GM20431 (cell line): ENCODE results near the gene PPM1N.

Experiments used
- in situ Hi-C: fragments of 300-500 bp; cut with MseI, MboI; formaldehyde crosslinking; loops from one replicate; pipeline ENCODE4 v1.15.0; 2020; ENCODE audit warnings: low sequenced_read_pairs; ENCODE audit not compliant: unreplicated experiment

The PPM1N gene

DNA sequence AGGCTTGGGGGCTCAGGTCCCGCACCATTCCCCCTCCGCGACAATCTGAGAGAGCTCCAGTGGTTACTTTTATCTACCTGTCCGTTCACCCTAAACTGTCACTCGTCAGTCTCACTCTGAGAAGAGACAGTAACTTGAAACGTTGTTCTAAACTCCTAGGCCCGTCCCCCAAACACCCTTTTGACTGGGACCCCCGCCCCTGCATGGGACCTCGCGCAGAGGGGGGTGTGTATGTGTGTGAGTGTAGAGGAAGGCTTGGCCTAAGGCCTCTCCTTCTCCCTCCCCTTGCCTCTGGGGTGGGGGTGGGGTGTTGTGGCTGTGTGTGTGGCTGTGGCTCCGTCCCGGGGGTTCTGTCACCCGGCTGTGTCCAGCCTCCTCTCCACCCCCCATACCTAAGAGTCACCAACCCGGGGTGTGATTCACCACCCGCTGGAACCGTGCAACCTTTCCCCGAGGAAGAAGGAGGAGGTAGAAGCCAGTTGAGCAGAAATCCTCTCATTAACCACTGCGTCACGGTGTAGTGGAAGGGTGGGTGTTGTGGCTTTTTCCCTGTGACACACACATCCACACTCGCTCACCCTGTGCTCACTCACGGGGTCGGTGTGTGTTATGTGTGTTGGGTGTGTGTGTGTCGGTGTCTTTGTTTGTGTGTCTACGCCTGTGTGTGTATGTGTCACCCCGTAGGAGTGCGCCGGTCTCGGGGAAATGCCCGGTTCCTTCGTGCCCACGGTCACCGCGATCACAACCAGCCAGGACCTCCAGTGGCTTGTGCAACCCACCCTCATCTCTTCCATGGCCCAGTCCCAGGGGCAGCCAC lies 28.1 kb upstream of the PPM1N start:
- in situ Hi-C loops = no loop called here

DNA sequence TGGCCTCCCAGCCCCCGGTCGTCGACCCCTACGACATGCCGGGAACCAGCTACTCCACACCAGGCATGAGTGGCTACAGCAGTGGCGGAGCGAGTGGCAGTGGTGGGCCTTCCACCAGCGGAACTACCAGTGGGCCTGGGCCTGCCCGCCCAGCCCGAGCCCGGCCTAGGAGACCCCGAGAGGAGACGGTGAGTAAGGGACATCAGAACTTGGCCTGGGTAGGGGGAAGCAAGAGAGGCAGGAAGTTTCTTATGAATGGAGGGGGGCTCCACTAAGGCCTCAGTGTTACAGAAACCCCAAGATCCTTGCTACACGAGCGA lies 27.5 kb upstream of the PPM1N start:
- in situ Hi-C loops = no loop called here

DNA sequence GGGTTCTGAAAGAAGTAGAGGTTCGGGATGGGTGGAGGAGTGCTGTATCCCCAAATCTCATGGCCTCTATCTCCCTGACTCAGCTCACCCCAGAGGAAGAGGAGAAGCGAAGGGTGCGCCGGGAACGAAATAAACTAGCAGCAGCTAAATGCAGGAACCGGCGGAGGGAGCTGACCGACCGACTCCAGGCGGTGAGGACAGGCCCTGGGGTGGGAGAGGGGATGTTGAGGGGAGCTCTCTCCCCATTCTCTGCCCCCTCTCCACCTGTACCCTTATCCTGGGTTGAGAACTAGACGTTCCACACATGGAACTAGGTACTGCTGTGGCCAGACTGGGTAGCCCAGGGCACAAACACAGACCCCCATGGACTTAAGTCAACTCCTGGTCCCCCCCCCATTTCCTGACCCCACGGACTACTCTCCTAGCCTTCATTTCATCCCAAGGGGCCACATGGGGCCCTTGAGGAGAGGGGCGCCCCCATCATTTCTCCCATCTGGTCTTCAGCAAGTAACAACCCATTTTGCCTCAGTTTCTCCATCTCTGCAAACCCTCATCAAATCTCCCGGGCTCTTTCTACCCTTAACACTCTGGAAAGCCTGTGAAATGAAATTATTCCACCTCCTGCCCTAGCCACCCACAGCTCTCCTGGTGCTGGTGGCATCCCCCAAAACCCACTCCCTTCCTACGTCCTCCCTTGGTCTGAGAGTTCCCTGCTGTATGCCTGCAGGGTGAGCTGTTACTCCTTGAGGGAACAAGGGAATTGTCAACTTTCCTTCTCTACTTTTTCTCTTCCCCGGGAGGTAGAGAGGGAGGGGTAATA lies 26.9 kb upstream of the PPM1N start:
- in situ Hi-C loops = no loop called here

DNA sequence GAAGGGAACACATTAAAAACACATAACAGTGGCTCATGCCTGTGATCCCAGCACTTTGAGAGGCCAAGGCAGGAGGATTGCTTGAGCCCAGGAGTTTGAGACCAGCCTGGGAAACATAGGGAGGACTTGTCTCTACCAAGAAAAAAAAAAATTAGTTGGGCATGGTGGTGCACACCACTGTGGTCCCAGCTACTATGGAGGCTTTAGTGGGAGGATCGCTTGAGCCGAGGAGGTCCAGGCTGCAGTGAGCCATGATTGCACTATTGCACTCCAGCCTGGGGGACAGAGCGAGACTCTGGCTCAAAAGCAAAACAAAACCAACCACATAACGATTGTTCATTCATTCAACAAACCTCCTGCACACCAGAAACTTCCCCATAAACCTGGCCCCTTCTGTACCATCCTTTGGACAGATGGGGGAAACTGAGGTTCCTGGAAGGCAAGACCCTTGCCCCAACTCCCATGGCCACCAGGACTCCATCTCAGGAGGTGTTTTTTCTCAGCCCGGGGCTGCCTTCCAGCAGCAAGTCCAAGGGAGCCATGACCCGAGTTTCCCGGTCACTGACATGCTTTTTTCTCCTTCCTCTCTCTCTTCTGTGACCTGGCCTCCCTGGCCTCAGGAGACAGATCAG lies 26.2 kb upstream of the PPM1N start:
- in situ Hi-C loops = no loop called here

DNA sequence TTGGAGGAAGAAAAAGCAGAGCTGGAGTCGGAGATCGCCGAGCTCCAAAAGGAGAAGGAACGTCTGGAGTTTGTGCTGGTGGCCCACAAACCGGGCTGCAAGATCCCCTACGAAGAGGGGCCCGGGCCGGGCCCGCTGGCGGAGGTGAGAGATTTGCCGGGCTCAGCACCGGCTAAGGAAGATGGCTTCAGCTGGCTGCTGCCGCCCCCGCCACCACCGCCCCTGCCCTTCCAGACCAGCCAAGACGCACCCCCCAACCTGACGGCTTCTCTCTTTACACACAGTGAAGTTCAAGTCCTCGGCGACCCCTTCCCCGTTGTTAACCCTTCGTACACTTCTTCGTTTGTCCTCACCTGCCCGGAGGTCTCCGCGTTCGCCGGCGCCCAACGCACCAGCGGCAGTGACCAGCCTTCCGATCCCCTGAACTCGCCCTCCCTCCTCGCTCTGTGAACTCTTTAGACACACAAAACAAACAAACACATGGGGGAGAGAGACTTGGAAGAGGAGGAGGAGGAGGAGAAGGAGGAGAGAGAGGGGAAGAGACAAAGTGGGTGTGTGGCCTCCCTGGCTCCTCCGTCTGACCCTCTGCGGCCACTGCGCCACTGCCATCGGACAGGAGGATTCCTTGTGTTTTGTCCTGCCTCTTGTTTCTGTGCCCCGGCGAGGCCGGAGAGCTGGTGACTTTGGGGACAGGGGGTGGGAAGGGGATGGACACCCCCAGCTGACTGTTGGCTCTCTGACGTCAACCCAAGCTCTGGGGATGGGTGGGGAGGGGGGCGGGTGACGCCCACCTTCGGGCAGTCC lies 25.5 kb upstream of the PPM1N start:
- in situ Hi-C loops = no loop called here

DNA sequence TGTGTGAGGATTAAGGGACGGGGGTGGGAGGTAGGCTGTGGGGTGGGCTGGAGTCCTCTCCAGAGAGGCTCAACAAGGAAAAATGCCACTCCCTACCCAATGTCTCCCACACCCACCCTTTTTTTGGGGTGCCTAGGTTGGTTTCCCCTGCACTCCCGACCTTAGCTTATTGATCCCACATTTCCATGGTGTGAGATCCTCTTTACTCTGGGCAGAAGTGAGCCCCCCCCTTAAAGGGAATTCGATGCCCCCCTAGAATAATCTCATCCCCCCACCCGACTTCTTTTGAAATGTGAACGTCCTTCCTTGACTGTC lies 24.9 kb upstream of the PPM1N start:
- in situ Hi-C loops = no loop called here

DNA sequence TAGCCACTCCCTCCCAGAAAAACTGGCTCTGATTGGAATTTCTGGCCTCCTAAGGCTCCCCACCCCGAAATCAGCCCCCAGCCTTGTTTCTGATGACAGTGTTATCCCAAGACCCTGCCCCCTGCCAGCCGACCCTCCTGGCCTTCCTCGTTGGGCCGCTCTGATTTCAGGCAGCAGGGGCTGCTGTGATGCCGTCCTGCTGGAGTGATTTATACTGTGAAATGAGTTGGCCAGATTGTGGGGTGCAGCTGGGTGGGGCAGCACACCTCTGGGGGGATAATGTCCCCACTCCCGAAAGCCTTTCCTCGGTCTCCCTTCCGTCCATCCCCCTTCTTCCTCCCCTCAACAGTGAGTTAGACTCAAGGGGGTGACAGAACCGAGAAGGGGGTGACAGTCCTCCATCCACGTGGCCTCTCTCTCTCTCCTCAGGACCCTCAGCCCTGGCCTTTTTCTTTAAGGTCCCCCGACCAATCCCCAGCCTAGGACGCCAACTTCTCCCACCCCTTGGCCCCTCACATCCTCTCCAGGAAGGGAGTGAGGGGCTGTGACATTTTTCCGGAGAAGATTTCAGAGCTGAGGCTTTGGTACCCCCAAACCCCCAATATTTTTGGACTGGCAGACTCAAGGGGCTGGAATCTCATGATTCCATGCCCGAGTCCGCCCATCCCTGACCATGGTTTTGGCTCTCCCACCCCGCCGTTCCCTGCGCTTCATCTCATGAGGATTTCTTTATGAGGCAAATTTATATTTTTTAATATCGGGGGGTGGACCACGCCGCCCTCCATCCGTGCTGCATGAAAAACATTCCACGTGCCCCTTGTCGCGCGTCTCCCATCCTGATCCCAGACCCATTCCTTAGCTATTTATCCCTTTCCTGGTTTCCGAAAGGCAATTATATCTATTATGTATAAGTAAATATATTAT lies 24.3 kb upstream of the PPM1N start:
- in situ Hi-C loops = no loop called here

DNA sequence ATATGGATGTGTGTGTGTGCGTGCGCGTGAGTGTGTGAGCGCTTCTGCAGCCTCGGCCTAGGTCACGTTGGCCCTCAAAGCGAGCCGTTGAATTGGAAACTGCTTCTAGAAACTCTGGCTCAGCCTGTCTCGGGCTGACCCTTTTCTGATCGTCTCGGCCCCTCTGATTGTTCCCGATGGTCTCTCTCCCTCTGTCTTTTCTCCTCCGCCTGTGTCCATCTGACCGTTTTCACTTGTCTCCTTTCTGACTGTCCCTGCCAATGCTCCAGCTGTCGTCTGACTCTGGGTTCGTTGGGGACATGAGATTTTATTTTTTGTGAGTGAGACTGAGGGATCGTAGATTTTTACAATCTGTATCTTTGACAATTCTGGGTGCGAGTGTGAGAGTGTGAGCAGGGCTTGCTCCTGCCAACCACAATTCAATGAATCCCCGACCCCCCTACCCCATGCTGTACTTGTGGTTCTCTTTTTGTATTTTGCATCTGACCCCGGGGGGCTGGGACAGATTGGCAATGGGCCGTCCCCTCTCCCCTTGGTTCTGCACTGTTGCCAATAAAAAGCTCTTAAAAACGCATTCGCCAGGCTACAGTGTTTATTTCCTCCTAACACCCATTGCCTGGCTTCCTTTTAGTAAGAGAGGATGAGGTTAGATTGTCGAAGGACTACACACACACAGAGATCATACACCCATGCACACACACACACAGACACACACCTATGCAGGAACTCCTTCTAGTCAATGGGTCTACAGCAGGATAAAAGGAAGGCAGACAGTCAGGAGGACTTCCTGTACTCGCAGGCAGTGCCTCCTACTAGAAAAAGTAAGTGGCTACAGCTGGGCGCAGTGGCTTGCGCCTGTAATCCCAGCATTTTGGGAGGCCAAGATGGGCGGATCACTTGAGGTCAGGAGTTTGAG lies 23.4 kb upstream of the PPM1N start:
- in situ Hi-C loops = no loop called here

DNA sequence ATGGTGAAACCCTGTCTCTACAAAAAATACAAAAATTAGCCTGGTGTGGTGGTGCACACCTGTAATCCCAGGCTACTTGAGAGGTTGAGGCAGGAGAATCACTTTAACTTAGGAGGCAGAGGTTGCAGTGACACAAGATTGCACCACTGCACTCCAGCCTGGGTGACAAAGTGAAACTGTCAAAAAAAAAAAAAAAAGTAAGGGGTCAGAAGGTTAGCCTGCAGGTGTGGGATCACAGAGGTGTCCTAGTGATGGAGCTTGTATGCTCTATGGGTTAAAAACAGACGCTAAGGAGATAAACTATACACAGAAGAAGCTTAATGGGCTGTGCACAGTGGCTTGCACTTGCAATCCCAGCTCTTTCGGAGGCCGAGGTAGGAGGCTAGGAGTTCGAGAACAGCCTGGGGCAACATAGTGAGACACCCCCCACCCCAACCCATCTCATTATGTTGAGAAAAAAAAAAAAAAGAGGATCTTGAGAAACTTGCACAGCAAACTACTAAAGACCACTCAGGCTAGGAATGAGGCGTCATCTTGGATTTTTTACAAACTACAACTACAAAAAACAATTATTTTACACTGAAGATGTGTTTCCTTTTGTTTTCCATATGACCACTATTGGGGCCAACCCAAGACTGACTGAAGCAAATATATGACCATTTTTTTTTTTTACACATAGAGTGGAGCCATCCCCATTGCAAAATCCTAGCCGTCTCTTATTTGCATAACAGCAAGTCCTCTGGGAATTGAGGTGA lies 22.5 kb upstream of the PPM1N start:
- in situ Hi-C loops = no loop called here

DNA sequence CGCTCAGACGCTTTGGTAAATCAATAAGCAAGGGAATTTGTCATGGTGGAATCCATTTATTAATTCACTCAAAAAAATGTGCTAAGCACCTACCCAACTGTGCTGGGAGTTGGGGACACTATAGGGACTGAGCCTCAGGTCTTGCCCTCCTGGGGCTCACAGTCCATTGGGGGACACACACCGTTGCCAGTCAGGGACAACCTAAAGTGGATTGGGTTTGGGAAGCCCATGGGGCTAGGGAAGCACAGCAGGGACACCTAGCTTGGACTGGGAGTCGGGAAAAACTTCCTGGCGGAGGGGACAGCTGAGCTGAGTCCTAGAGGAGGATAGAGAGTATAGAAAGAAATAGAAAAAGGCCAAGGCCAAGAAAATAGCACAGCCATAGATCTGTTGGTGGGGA lies 21.9 kb upstream of the PPM1N start:
- in situ Hi-C loops = no loop called here

DNA sequence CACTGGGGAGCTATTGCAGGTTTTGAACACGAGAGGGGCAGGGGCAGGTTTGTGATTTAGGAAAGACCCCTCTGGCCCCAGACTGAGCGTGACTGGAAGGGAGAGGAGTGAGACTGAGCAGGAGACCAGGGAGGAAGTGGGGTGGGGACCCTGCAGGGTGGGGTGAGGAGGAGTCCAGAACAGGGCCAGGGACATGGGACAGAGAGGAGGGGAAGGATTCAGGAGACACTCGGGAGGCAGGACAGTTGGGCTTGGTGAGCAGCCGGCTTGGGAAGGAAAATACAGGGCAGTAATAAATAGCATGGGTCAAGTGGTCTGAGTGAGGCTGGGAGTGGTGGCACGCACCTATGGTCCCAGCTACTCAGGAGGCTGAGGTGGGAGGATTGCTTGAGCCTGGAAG lies 21.1 kb upstream of the PPM1N start:
- in situ Hi-C loops = no loop called here

DNA sequence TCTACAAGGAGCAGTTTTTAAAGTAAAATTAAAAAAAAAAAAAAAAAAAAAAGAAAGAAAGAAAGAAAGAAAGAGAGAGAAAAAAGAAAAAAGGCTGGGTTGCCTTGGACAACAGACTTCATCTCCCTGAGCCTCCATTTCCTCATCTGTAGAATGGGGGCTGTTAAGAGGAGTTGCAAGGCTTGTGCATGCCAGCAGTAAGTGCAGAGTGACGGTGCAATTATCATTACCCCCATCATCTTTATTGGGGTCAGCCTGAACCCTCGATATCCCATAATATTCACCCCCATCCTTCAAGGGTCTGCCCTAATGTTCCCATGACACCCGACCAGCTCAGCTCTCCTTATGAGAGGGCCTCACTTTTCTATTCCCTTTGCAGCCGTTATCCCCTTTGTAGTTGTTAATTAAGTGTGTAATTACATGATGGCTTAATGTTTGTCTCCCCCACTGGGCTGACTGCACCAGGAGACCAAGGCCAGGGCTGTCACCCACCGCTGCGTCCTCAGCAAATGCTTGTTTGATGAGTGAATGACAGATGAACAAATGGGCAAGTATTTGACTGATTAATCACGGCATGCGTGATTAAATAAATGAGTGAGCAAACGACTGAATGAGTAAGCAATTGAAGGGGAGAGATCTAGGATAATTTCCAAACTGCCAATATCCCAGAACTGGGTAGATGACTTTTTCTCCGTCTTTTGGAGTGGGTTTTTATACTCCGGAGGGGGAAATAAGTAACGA lies 20.4 kb upstream of the PPM1N start:
- in situ Hi-C loops = no loop called here

DNA sequence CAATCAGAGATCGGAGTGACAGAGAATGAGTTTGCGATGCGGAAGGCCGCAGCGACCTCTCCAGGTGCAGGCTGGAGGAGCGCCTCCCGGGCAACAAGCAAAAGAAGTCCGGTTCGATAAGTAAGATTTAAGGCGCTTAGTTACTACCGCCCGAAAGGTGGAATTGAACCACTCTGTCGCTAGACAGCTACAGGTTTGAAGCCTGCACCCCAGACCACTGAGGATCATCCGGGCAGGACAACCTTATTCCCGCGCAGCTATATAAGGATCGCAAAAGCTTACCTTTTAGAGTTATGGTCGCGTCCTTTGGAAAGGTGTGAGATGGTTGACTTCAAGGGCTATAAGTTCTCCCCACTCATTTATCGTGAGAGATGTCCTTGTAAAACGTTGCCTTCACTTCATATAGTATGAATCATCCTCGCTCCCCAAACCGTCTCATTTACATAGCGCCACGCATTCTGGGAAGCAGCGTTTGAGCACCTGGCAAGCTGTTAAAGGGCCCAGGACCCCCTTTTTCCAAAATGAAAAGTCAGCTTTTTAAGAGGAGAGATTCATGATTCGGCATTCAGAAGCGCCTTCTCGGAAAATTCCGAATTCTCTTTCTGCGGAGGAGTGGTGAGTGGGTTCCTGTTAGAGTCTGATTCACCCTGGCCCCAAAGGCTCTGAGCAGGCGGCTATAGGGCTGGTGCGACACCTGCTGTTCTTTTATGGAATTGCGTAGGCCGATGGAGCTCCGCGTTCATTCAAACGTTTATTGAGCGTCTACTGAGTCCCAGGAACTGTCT lies 19.6 kb upstream of the PPM1N start:
- in situ Hi-C loops = no loop called here

DNA sequence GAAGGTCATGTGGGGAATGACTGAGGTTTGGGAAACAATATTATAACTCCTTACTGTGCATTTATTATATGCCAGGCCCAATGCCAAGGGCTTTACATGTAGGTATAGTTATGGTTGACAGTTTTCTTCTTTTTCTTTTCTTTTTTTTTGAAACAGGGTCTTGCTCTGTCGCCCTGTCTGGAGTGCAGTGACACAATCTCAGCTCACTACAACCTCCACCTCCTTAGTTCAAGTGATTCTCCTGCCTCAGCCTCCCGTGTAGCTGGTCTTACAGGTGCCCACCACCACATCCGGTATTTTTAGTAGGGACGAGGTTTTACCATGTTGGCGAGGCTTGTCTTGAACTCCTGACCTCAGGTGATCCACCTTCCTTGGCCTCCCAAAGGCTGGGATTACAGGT lies 15.2 kb upstream of the PPM1N start:
- in situ Hi-C loops = loop anchor here (10.0 kb wide), 1 partner anchor 48 kb away; no protein-coding TSS in a partner anchor

DNA sequence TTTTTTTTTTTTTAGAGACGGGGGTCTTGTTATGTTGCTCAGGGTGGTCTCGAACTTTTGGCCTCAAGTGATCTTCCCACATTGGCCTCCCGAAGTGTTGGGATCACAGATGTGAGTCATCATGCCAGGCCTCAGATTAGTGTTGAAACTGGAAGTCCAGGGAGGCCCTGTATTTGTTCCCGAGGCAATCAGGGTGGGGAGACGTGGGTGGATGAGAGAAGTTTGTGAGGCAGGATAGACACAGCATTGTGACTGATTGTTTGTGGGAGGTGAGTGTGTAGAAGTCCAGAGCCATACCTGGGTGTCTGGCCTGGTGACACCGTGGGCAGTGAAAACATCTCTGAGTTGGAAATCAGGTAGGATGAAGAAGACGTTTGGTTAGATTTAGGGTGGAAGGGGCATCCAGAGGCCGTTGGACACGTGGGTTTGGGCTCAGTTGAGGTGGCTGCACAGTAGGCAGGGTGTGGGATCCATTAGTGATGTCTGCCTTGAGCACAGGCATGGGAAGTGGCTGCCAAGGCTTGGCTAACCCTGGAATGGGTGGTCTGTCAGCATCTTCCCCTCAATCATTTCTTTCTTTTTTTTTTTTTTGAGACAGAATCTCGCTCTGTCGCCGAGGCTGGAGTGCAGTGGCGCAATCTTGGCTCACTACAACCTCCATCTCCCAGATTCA lies 13.8 kb upstream of the PPM1N start:
- in situ Hi-C loops = loop anchor here (10.0 kb wide), 1 partner anchor 50 kb away; no protein-coding TSS in a partner anchor
